ENCODE data around the gene PARD3.

- TF ChIP-seq POLR2A (IDR thresholded peaks at IDR 0.05) = no peak
- TF ChIP-seq, protein P1, sequence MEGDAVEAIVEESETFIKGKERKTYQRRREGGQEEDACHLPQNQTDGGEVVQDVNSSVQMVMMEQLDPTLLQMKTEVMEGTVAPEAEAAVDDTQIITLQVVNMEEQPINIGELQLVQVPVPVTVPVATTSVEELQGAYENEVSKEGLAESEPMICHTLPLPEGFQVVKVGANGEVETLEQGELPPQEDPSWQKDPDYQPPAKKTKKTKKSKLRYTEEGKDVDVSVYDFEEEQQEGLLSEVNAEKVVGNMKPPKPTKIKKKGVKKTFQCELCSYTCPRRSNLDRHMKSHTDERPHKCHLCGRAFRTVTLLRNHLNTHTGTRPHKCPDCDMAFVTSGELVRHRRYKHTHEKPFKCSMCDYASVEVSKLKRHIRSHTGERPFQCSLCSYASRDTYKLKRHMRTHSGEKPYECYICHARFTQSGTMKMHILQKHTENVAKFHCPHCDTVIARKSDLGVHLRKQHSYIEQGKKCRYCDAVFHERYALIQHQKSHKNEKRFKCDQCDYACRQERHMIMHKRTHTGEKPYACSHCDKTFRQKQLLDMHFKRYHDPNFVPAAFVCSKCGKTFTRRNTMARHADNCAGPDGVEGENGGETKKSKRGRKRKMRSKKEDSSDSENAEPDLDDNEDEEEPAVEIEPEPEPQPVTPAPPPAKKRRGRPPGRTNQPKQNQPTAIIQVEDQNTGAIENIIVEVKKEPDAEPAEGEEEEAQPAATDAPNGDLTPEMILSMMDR (IDR thresholded peaks at IDR 0.05) = no peak
These were observed 380.9 kb downstream of the PARD3 start for GRCh38 chr10:34434119-34434594.

Measured in Peyer's patch (tissue), 4 donors.